Measurements from ENCODE around the gene ESYT1. TPM values are rescaled to one million over a fixed set of nuclear protein-coding genes. Genes with fewer than 3 reads are reported as not detected.

The ESYT1 gene
- total and polyA plus RNA-seq, 9 of the 15 experiments (the other 6 are each of a cell fraction or from before 2014, with no cell fraction given), result 132 to 420 (median 164) TPM

DNA sequence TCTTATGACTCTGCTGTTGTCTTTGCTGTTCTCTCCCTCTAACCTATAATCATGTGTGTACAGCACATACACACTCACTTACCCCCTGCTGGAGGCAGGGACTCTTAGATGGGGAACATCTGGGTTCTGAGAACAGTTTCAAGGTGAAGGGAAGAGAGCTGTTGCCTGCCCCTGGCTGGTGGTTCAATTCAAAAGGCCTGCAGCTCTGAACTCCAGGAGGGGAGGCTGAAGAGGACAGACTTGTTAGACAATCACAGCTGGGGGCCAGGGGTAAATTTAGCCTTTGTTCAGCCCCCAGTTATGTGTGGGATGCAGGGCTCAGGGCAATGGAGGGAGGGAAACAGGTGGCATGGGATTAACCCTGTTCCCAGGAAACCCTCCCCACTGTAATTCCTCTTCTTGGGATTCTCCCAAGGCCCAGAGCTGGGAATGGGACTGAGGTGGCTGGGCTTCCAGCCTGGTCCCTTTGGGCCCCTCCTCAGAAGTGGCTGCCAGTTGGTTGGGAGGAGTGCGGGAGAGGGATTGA is 26.2 kb downstream of the ESYT1 start:
- intact Hi-C loops (cut with micrococcal nuclease), result no loop called here
- H3K4me3 ChIP-seq, result no peak overlapping the region
- no peaks in the 10 kb centered on the region for H3K9me1 ChIP-seq (ENCODE audit: control insufficient read depth, insufficient read depth, low read length)
- TF ChIP-seq KDM5B (IDR thresholded peaks at IDR 0.05; ENCODE audit: insufficient replicate concordance, low read depth, low read length), result peak; percentile 25
- TF ChIP-seq, protein P1, sequence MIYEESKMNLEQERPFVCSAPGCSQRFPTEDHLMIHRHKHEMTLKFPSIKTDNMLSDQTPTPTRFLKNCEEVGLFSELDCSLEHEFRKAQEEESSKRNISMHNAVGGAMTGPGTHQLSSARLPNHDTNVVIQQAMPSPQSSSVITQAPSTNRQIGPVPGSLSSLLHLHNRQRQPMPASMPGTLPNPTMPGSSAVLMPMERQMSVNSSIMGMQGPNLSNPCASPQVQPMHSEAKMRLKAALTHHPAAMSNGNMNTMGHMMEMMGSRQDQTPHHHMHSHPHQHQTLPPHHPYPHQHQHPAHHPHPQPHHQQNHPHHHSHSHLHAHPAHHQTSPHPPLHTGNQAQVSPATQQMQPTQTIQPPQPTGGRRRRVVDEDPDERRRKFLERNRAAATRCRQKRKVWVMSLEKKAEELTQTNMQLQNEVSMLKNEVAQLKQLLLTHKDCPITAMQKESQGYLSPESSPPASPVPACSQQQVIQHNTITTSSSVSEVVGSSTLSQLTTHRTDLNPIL (CRISPR knock-in tag; IDR thresholded peaks at IDR 0.05), result no peak
- FAIRE-seq, result no peak
- POLR2A ChIA-PET, result interaction anchor here (0.6 to 3.2 kb wide), 9 partner anchors 9 to 36 kb away, joined by 3 to 16 read pairs (median 4); partner anchors contain the start of genes SMARCC2 and ZC3H10
- 80% methylated on average over 1 of the region's 1 CpG for WGBS (ENCODE audit: insufficient coverage, low coverage, missing lambda C conversion rate)
- H3K27ac ChIP-seq (ENCODE audit: extremely low read depth, low read depth, low read length), result peak overlapping the region; percentile 42
- H3K4me2 ChIP-seq (ENCODE audit: insufficient read depth, low read length), result peak overlapping the region; percentile 91; the same call in 1 of the 2 replicates
- H3K27me3 ChIP-seq (ENCODE audit: control insufficient read depth in 2 of 2, insufficient read depth in 2 of 2, low read length in 2 of 2), result no peaks in the 10 kb centered on the region
- H4K20me1 ChIP-seq (replicated peaks; ENCODE audit: control insufficient read depth, insufficient read depth, low read length), result peaks cover 4% of the 10 kb centered on the region; the same call in 1 of the 2 replicates
- BruUV-seq (replicated peaks), result no TSS peak
- peak in 1 of 4 experiments; percentile 61 for DNase-seq (ENCODE audit: extremely low read depth in 1 of 4, low spot score in 3 of 4)
- peaks cover 45% of the 10 kb centered on the region for H3K79me2 ChIP-seq (ENCODE audit: control insufficient read depth, insufficient read depth, low read length)
- H2AFZ ChIP-seq (ENCODE audit: low read depth, low read length), result no peak overlapping the region
- in situ Hi-C loops (cut with MboI), result no loop called here
- H3K36me3 ChIP-seq (ENCODE audit: control insufficient read depth, insufficient read depth, low read length), result peaks cover 27% of the 10 kb centered on the region; the same call in 2 of the 3 replicates
- no peaks in the 10 kb centered on the region for H3K9me3 ChIP-seq (replicated peaks; ENCODE audit: control insufficient read depth, insufficient read depth, low read depth, low read length)
- CTCF ChIA-PET (ENCODE audit: low intra/inter-chr PET ratio), result no interaction called here
- ATAC-seq, result no peak
- H3K4me1 ChIP-seq (replicated peaks in 1 of 2; ENCODE audit: control insufficient read depth in 2 of 2, insufficient read depth in 2 of 2, low read length in 2 of 2), result peaks cover 39 to 45% of the 10 kb centered on the region in 2 experiments; a peak in 4 of 5 replicates
- H3K9ac ChIP-seq (ENCODE audit: insufficient read depth in 1 of 2, low read depth in 2 of 2, low read length in 2 of 2), result peak overlapping the region; percentile 45 to 91; a peak in 2 of 4 replicates

Measured in K562 (cell line).